SW480 (cell line): ENCODE data around the gene FAM163A.
"Not testable (repeated sequence)": the region's sequence is repeated elsewhere in the genome, so short reads cannot be mapped to it uniquely, and the experiment has no call there.

ENCODE experiments used
- DNase-seq: peaks from one replicate; pipeline ENCODE4 v3.0.0-alpha.2; 2016; ENCODE audit warnings: low spot score

FAM163A gene

GRCh38 chr1:179742717-179743678, at the start of gene FAM163A:
TSS of gene FAM163A (plus strand) at chr1:179743291. CDS start at chr1:179813098, 69,807 bp downstream.
- peak; percentile 34 for DNase-seq

GRCh38 chr1:179694530-179694929, 48.6 kb upstream of the FAM163A start:
- not testable (repeated sequence) for DNase-seq

- no peak for DNase-seq
These were observed 40.0 kb upstream of the FAM163A start for GRCh38 chr1:179702946-179703539.

- peak; percentile 51 for DNase-seq
These were observed 36.7 kb upstream of the FAM163A start for GRCh38 chr1:179706339-179706941.

GRCh38 chr1:179707406-179707805, 35.7 kb upstream of the FAM163A start:
- no peak for DNase-seq

- DNase-seq: no peak
These were observed 34.5 kb upstream of the FAM163A start for GRCh38 chr1:179708434-179709195.

GRCh38 chr1:179709841-179710329, 33.2 kb upstream of the FAM163A start:
- DNase-seq: no peak

- no peak for DNase-seq
These were observed 28.9 kb upstream of the FAM163A start for GRCh38 chr1:179714159-179714558.

- no peak for DNase-seq
These were observed 28.5 kb upstream of the FAM163A start for GRCh38 chr1:179714623-179715022.

GRCh38 chr1:179719272-179719671, 23.8 kb upstream of the FAM163A start:
- no peak for DNase-seq

GRCh38 chr1:179728271-179728670, 14.8 kb upstream of the FAM163A start:
- DNase-seq: no peak

GRCh38 chr1:179729881-179730280, 13.2 kb upstream of the FAM163A start:
- DNase-seq: no peak

GRCh38 chr1:179731643-179732042, 11.4 kb upstream of the FAM163A start:
- DNase-seq: no peak

GRCh38 chr1:179742291-179742690, 800 bp upstream of the FAM163A start:
- DNase-seq: no peak

- DNase-seq: no peak
These were observed 749 bp downstream of the FAM163A start for GRCh38 chr1:179743679-179744400.

GRCh38 chr1:179744401-179745130, 1.5 kb downstream of the FAM163A start:
- no peak for DNase-seq

- no peak for DNase-seq
These were observed 2.1 kb downstream of the FAM163A start for GRCh38 chr1:179745131-179745611.

- DNase-seq: no peak
These were observed 2.7 kb downstream of the FAM163A start for GRCh38 chr1:179745743-179746142.

- no peak for DNase-seq
These were observed 4.5 kb downstream of the FAM163A start for GRCh38 chr1:179747611-179748010.

- no peak for DNase-seq
These were observed 5.7 kb downstream of the FAM163A start for GRCh38 chr1:179748772-179749171.
